Amygdala (tissue), 56 donors: Measurements from ENCODE around the gene ANKRD45.
"Not testable (repeated sequence)": the region's sequence is repeated elsewhere in the genome, so short reads cannot be mapped to it uniquely, and the experiment has no call there.

Source experiments
- DNase-seq, 56 donors: peaks; one replicate each; lab custom pipeline; 2025; lab: John Stamatoyannopoulos, UW

The ANKRD45 gene

GRCh38 chr1:173646656-173647055 lies 23.0 kb downstream of the ANKRD45 start:
- DNase-seq = no peak

GRCh38 chr1:173642450-173643139 lies 27.1 kb downstream of the ANKRD45 start:
- DNase-seq = not testable (repeated sequence)

- DNase-seq = no peak
Measured at GRCh38 chr1:173639102-173639501, 30.5 kb downstream of the ANKRD45 start.

GRCh38 chr1:173638043-173639021 lies 31.3 kb downstream of the ANKRD45 start:
- DNase-seq = no peak

GRCh38 chr1:173637236-173638042 lies 32.2 kb downstream of the ANKRD45 start:
- DNase-seq = not testable (repeated sequence)

- DNase-seq = no peak
Measured at GRCh38 chr1:173635116-173635515, 34.5 kb downstream of the ANKRD45 start, which contains the start of gene TEX50. TSS of gene TEX50 (plus strand) at chr1:173635338. CDS start at chr1:173635522, 184 bp downstream.

- DNase-seq = no peak
Measured at GRCh38 chr1:173628888-173629287, 40.8 kb downstream of the ANKRD45 start.

GRCh38 chr1:173627269-173627668 lies 42.4 kb downstream of the ANKRD45 start:
- no peak for DNase-seq

GRCh38 chr1:173616859-173617258 lies 52.8 kb downstream of the ANKRD45 start:
- no peak for DNase-seq

GRCh38 chr1:173613086-173613485 lies 56.6 kb downstream of the ANKRD45 start:
- not testable (repeated sequence) for DNase-seq

- DNase-seq = no peak
Measured at GRCh38 chr1:173608503-173609216, 61.0 kb downstream of the ANKRD45 start.

GRCh38 chr1:173603056-173603591 lies 66.5 kb downstream of the ANKRD45 start, which contains the start of gene SLC9C2:
TSS of gene SLC9C2 (minus strand) at chr1:173603072. CDS start at chr1:173601776, 1,296 bp downstream.
- no peak for DNase-seq

- DNase-seq = no peak
Measured at GRCh38 chr1:173601588-173601987, 68.1 kb downstream of the ANKRD45 start.

- no peak for DNase-seq
Measured at GRCh38 chr1:173596097-173596825, 73.4 kb downstream of the ANKRD45 start.

GRCh38 chr1:173591138-173591537 lies 78.5 kb downstream of the ANKRD45 start:
- not testable (repeated sequence) for DNase-seq

GRCh38 chr1:173590557-173590956 lies 79.1 kb downstream of the ANKRD45 start:
- DNase-seq = no peak

- DNase-seq = no peak
Measured at GRCh38 chr1:173581383-173582079, 88.1 kb downstream of the ANKRD45 start.

- no peak for DNase-seq
Measured at GRCh38 chr1:173580658-173581057, 89.0 kb downstream of the ANKRD45 start.
